ENCODE measurements around the gene MPZL2. TPM values are rescaled to one million over a fixed set of nuclear protein-coding genes. Genes with fewer than 3 reads are reported as not detected.

MPZL2 gene
- total and polyA plus RNA-seq, 10 of the 15 experiments (the other 5 are each of a cell fraction or from before 2014, with no cell fraction given), result 0.81 to 4.8 (median 3.1) TPM

GRCh38 chr11:118312328-118312727 is 48.2 kb upstream of the MPZL2 start:
- H4K20me1 ChIP-seq (ENCODE audit: control insufficient read depth, insufficient read depth), result no peaks in the 10 kb centered on the region
- CTCF ChIA-PET, result interaction anchor here (0.6 to 2.0 kb wide), 9 partner anchors 11 to 140 kb away, joined by 3 to 12 read pairs (median 4); no protein-coding TSS in a partner anchor

More at GRCh38 chr11:118312328-118312727, 48.2 kb upstream of the MPZL2 start:
- SMC1A ChIA-PET (ENCODE audit: uncharacterized antibody, unreplicated experiment), result interaction anchor here (1.1 to 1.6 kb wide), 9 partner anchors 9 to 141 kb away, joined by 3 to 7 read pairs (median 3); no protein-coding TSS in a partner anchor
- Histone ChIP-seq H3K4me2 (ENCODE audit: control insufficient read depth, insufficient read depth) (no peak overlapping the region), H3K4me1 (ENCODE audit: control insufficient read depth, insufficient read depth, low read length) (peaks cover 13% of the 10 kb centered on the region), H3K36me3 (ENCODE audit: control insufficient read depth in 2 of 2, insufficient read depth in 2 of 2, low read length in 1 of 2) (no peaks in the 10 kb centered on the region), H3K79me2 (ENCODE audit: control insufficient read depth, insufficient read depth, low read length) (no peaks in the 10 kb centered on the region), H2AFZ (ENCODE audit: control insufficient read depth, low read depth, low read length) (no peak overlapping the region), H3K9ac (ENCODE audit: control insufficient read depth, insufficient read depth, low read length) (no peak overlapping the region), H3K27me3 (replicated peaks in 1 of 2; ENCODE audit: control insufficient read depth in 2 of 2, insufficient read depth in 2 of 2, low read length in 1 of 2) (no peaks in the 10 kb centered on the region), H3K4me3 (no peak overlapping the region), H3K9me3 (replicated peaks; ENCODE audit: control insufficient read depth, insufficient read depth, low read length) (no peaks in the 10 kb centered on the region; the same call in 2 of the 3 replicates), H3K27ac (ENCODE audit: control insufficient read depth, insufficient read depth) (no peak overlapping the region)
- POLR2A ChIA-PET, result no interaction called here
- FAIRE-seq (no peak), ATAC-seq (no peak), DNase-seq (ENCODE audit: low read depth, low spot score) (no peak)
- 49% methylated on average over 2 of the region's 2 CpGs for WGBS (ENCODE audit: insufficient coverage, insufficient replicate concordance, low lambda C conversion rate, missing lambda C conversion rate)
- in situ Hi-C loops (cut with MboI), result no loop called here
- intact Hi-C loops (cut with micrococcal nuclease; ENCODE audit: unreplicated experiment), result no loop called here
- BruUV-seq (replicated peaks), result no TSS peak
- TF ChIP-seq ASH2L (IDR thresholded peaks at IDR 0.05; ENCODE audit: borderline replicate concordance, low read depth) (no peak), JUND (IDR thresholded peaks at IDR 0.05; ENCODE audit: low read depth, low read length) (no peak), POLR2AphosphoS5 (IDR thresholded peaks at IDR 0.05; ENCODE audit: low read length) (no peak), CHD4 (IDR thresholded peaks at IDR 0.05) (no peak), ZBTB4 (CRISPR knock-in tag; IDR thresholded peaks at IDR 0.05) (no peak), ZNF217 (IDR thresholded peaks at IDR 0.05) (no peak), MAX (IDR thresholded peaks at IDR 0.05; ENCODE audit: low read depth, low read length) (no peak), E2F8 (IDR thresholded peaks at IDR 0.05; ENCODE audit: low read depth, partially characterized antibody) (no peak), NR2F1 (conservative IDR thresholded peaks at IDR 0.05) (no peak), SMAD1 (IDR thresholded peaks at IDR 0.05; ENCODE audit: low read depth, partially characterized antibody) (no peak), MYC (IDR thresholded peaks at IDR 0.05; ENCODE audit: insufficient read depth, insufficient read length, insufficient replicate concordance, low read length, severe bottlenecking) (no peak), HDAC2 (IDR thresholded peaks at IDR 0.05) (no peak)
- RAD21 ChIA-PET (ENCODE audit: unreplicated experiment), result interaction anchor here (3.6 kb wide), 1 partner anchor 114 kb away, joined by 17 read pairs; no protein-coding TSS in a partner anchor

Measured in GM12878 (cell line).